Hindlimb muscle (tissue), 1 donor: ENCODE results near the gene AADAT. TPM values are rescaled to one million over a fixed set of nuclear protein-coding genes. Genes with fewer than 3 reads are reported as not detected.
"Not testable (repeated sequence)": the region's sequence is repeated elsewhere in the genome, so short reads cannot be mapped to it uniquely, and the experiment has no call there.

Experiments
- DNase-seq: peaks from one replicate; pipeline ENCODE4 v3.0.0-alpha.2; 2013
- polyA plus RNA-seq: library from polyadenylated mRNA; unstranded; fragments of 120-200 nt; gene quantifications from one replicate; pipeline ENCODE4 v1.2.1, GENCODE V29; 2013; ENCODE audit not compliant: insufficient read length

AADAT gene
- 19.2 TPM for polyA plus RNA-seq

DNA sequence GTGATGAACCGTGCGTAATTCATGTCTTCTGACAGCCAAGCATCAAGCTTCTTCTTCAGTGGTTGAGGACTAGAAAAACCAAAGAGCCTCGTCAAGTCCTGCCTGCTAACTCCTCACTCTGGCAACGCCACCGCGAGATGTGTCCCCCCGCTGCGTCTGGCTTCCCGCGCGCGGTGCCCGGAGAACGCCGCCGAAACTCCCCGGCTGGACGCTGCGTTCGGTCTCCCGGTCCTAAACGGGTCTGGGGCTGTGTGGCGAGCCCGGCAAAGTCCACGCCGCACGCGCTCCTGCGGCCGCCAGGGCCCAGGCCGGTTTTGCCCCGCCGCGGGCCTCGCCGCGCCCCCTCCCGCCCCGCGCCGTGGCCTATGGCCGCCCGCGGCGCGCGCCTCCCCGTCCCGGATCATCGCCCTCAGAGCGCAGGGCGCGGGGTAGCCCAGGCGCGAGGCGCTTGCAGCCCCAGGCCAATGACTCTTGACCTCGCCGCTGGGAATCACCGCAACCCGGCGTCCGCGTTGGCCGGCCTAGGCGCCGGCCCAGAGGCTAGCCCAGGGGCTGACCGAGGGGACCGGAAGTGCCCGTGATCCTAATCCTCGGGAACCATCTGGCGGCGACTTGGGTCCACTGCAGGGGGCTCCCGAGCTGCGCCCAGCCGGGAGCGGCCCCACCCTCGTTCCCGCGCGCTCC lies at the start of gene AADAT:
Gene AADAT (minus strand): TSS at position 289 of the 684 bp plus-strand sequence. CDS start 266 bp downstream, at position 23.
- DNase-seq, result peak; percentile 84

DNA sequence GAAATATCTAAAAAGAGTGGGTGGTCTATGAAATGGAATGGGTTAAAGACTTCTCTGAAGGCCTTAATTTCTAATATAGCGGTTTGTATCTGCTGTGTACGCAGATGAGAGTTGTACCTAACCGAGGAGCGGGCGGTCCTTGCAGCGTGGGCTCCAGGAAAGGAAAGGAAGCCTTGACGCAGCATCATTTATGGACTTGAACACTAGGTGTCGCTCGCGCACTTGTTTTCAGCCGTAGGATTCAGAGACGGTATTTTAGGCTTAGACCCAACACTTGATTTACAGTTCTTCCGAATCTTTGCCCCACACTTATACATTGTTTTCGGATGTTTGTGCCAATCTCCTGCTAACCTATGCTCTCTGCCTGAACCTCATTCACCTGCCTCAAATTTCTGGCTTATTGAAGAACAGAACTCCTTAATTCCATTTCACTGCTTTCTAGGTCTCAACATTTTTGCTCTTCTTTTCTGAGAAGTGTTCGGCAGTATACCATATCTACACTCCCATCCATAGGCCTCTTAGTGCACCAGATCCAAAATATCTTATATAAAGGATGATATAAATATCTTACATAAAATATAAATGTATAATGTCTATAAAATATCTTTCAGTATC lies 48.9 kb upstream of the AADAT start:
- DNase-seq, result peak; percentile 77

DNA sequence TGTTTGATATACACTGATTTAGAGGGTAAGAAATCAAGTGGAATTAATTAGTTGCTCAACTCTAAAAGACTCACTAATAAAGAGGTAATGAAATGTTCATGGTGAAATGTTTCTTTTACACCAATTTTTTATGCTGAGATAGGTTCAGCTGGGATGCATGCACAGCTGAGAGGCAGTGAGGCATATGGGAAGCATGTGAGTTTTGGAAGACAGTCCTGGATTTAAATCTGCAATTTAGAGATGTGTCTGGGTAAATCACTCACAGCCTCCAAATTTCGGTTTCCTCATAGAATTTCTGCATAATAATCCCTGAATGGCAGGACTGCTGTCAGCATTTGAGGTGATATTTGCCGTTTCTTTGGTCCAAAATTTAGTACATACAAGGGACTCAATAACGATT lies 48.2 kb upstream of the AADAT start:
- DNase-seq, result no peak

DNA sequence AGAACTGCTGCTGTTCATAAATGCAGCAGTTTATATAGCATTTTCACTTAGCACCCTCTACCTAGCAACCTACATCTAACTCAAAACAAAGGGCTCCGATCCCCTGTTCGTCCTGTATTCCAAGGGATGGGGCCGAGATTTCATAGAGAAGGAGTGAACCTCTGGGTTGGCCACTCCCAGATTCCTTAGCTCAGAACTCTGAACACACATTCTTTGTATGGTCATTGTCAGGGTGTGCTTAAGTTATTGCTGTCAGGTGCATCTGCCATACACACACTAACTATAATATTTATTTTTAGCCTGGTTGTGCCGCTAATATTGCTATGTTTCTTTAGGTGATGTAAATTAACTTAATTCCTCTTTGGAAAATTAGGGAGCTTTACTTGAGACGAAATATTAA lies 47.7 kb upstream of the AADAT start:
- DNase-seq, result no peak

DNA sequence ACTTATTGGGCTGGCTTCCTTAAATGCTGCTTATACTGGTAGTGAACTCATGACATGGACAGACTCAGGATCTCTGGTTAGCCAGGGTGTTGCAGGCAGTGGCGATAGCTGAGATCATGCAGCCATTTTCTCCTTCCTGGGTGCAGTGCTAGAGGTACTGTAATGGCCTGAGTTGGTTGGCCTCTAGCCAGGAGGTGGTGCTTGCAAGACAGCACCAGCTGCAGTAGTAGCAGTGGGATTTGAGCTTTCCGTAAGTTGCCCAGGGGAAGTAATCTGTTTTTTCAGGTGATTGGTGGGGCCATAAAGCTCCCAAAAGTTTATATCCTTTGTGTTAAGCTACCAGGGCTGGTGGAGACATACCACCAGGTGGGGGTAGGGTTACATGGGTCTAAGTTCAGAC lies 45.1 kb upstream of the AADAT start:
- DNase-seq, result no peak

DNA sequence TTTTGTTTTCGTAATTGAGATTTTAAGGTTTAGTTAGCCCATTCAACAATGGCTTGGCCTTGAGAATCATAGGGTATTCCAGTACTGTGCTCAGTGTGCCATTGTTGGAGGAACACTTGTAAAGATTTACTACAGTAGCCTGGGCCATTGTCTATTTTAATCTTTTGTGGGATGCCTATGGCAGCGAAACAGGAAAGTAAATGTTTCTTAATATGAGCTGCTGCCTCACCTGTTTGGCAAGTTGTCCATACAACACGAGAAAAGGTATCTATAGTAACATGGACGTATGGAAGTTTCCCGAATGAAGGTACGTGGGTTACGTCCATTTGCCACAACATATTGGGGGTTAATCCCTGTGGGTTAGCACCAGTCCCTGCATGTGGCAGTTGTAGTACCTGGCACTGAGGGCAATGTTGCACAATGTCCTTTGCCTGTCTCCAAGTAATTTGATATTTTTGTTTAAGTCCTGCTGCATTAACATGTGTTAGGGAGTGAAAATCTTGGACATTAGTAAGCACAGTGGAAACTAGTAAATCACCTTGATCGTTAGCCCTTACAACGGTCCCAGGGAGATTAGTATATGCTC lies 38.6 kb upstream of the AADAT start:
- DNase-seq, result no peak

DNA sequence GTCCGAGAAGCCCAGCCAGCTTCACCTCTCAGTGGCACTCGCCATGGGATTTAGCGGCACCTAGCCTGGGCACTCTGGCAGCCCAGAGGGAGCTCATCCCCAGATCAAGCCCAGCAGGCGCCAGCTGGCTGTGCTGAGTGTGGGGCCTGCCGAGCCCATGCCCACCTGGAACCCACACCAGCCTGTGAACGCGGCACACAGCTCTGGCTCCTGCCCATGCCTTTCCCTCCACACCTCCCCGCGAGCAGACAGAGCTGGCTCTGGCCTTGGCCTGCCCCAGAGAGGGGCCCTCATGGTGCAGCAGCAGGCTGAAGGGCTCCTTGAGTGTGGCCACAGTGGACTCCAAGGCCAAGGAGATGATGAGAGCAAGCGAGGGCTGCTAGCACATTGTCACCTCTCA lies 38.0 kb upstream of the AADAT start:
- no peak for DNase-seq

DNA sequence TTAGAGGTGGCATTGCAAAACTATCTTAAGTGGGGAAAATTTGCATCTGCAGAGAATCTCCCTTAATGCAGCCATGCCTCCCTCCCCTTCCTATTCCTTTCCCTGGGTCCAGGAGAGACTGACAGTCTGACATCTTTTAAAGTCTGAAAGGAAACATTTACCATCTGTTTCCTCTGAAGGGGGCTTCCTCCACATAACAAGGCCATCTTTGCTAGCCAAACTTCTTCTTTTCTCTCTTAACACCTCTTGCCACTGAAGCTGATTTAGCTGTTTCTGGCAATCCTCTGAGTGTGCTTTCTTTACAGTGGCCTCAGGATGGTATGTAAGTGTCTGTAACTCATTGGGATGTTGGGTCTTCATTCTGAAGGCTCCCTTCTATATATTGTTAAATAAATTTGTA lies 34.6 kb upstream of the AADAT start:
- no peak for DNase-seq

DNA sequence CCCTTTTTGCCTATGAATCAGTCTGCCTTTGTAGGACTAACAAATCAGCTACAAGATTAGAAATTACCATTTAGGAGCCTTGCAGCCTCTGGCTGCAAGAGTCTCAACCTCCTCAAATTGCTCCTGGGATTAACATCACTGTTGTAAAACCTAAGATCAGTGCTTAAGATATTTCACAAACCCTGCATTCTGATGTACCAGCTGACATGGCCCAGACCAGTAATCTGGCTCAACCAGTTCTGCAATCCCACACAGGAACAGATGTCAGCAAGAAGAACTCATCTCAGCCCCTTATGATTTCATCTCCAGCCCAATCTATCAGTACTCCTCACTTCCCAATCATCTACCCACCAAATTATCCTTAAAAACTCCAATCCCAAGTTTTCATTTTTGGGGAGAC lies 32.5 kb upstream of the AADAT start:
- no peak for DNase-seq

DNA sequence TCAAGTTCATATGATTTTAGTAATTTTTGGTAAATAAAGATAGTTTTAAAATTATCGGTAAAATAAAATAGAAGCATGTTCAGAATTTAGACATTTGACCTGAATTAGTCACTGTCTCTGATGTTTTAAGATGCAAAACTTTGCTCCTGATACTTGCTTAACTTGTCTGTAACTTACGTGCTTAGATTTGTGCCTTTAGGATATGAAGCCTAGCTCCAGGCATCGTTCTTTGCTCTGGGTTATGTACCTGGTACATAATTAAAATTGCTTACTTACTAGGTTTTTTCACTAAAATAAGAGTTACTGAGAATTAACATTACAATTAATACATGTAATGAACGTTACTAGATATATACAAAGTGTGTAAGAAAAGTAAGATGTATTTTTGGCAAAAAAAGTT lies 24.9 kb upstream of the AADAT start:
- no peak for DNase-seq

DNA sequence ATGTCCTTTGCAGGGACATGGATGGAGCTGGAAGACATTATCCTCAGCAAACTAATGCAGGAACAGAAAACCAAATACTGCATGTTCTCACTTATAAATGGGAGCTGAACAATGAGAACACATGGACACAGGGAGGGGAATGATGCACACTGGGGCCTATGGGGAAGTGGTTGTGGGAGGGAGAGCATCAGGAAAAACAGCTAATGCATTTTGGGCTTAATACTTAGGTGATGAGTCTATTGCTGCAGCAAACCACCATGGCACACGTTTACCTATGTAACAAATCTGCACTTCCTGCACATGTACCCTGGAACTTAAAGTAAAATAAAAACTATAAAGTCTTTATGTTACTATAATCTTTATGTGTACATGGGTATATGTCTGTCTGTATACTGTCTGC lies 24.4 kb upstream of the AADAT start:
- DNase-seq, result not testable (repeated sequence)

DNA sequence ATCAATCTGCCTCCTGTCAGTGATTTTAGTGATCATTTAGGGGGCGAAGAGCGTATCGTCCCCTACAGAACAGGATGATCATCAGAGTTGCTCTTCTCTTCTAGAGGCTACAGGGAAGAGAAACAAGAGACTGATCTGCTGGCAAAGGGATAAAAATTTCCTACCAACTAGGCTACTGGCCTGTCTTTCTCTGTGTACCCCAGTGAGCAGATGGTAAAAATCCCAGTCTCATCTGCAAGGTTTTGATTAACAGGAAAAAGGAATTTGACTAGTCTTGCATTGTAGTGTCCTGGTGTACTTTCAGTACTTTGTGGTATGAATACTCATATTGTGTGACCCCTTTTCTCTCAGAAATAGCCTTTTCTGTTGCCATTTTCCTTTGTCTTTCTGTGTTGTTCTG lies 21.8 kb upstream of the AADAT start:
- DNase-seq, result no peak

DNA sequence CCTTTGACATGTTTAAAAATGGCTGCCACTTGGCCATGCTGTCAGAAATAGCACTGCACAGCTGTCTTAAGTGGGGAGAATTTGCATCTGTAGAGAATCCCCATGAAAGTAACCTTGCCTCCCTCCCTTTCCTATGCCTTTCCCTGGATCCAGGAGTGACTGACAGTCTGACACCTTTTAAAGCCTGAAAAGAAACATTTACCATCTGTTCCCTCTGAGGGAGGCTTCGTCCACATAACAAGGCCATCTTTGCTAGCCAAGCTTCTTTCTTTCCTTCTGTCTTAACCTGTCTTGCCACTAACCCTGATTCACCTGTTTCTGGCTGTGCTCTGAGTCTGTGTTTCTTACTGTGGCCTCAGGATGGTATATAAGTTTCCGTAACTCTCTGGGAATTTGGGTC lies 21.3 kb upstream of the AADAT start:
- no peak for DNase-seq

DNA sequence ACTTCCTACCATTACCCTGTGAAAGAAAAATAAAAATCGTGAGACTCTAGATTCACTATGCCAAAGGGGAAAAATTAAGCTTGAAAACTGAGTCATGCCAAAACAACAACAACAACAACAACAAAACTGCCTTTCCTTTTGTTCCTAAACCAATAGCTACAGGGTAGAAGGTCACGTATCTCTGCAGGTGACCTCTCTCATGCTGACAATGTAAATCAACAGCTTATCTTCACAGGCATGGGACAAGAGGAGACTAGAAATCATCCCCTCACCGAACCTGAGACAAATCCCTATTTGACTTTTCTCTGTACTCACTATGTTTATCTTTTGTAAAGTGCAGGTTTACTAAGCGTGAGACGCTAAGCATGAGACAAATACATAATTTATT lies 20.5 kb upstream of the AADAT start:
- DNase-seq, result no peak

DNA sequence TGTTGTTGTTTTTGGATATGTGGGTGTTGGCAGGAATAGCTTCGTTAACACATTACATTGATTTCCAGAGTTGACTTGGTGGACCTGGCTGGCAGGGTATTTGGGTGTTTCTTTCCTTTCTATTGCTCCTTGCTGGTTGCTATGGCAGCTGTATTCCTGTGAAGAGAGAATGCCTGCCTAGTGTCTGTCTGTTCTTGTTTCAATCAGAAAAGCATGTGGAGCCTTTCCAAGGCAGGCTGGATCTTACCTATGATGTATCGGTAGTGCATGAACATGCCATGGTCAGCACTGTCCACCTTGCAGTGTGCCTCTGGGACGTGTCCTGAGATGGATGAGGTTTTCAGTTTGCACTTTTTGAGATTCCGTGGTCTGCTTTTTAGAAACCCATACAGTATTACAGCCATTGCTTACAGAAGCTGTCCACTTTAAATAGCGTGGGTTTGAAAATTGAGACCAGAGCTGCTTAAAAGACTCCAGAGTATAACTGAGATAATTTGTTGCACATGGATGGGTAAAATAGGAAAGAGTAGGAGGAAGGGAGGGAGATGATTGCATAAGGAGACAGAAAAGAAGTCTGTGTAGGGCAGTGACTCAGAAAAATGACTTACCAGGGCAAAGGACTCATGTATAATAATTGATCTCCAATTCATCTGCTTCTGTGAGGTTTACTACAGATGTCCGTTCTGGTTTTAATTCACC lies 20.0 kb upstream of the AADAT start:
- peak; percentile 24 for DNase-seq

DNA sequence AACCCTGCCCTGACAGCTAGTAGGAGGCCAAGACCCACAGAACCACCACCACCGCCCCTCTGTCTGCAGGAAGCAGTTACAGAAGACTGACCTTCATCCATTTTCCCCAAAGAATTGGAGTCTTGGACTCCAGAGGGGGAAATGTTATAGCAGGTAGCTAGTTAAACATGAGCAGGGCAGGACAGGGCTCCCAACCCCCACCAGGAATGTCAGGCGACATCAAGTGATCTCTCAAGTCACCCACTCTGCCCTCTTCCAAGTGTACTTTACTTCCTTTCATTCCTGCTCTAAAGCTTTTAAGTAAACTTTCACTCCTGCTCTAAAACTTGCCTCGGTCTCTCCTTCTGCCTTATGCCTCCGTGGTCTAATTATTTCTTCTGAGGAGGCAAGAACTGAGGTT lies 17.1 kb upstream of the AADAT start:
- no peak for DNase-seq

DNA sequence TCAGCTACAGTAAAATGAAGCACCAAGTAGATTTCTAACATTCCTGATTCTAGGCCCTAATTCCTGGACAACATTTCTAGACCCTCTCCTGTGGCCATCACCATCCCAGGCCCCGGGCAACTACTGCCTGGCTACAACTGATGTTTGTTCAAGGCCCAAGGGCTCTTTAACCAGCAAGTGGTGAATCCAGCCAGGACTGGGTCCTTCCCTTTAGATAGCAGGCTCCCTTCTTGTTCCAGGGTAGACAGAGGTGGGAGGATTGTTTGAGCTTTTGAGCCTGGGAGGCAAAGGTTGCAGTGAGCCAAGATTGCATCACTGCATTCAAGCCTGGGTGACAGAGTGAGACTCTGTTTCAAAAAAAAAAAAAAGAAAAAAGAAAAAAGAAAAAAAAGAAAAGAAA lies 12.7 kb upstream of the AADAT start:
- DNase-seq, result no peak

DNA sequence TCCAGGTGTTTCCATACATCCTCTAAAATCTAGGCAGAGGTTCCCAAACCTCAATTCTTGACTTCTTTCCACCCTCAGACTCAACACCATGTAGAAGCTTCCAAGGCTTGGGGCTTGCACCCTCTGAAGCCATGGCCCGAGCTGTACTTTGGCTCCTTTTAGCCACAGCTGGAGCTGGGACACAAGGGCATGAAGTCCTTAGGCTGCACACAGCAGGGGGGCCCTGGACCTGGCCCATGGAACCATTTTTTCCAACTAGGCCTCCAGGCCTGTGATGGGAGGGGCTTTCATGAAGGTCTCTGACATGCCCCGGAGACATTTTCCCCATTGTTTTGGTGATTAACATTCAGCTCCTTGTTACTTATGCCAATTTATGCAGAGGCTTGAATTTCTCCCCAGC lies 8.4 kb upstream of the AADAT start:
- DNase-seq, result not testable (repeated sequence)

DNA sequence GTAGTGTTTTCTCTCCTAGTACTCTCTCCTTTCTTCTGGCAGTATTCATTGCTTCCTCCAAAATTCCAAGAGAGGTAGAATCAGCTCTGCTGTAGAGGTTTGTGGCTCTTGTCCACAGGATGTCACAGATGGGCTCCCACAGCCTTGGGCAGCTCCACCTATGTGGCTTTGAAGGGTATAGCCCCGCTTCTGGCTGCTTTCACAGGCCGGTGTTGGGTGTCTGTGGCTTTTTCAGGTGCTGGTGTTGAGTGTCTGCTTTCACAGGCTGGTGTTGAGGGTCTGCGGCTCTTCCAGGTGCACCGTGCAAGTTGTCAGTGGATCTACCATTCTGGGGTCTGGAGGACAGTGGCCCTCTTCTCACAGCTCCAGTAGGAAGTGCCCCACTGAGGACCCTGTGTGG lies 7.9 kb upstream of the AADAT start:
- DNase-seq, result no peak

DNA sequence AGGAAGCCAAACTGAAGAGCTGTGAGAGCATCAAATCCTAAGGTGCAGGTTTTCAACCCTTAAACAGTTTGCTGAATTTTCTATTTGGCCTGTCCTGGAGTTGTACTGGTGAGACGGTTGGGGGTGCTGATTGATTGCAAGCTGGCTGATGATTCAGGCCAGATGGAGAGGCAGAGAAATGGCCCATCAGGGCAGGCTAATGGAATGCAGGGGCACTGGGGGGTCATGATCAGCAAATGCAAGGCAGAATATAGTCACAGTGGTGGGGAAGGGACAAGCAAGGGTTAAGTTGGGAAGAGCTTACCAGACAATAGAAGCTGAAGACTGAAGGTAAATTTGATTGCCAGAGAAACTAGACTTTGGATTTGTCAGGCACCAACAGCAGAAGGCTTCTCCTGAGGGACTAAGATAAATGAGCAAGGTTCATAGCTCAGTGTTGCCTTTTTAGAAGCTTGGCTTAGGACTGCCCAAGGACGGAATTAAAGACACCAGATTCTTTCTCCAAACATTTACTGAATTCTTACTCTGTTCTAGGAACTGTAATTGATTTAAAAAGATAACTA lies 4.3 kb upstream of the AADAT start:
- DNase-seq, result no peak

DNA sequence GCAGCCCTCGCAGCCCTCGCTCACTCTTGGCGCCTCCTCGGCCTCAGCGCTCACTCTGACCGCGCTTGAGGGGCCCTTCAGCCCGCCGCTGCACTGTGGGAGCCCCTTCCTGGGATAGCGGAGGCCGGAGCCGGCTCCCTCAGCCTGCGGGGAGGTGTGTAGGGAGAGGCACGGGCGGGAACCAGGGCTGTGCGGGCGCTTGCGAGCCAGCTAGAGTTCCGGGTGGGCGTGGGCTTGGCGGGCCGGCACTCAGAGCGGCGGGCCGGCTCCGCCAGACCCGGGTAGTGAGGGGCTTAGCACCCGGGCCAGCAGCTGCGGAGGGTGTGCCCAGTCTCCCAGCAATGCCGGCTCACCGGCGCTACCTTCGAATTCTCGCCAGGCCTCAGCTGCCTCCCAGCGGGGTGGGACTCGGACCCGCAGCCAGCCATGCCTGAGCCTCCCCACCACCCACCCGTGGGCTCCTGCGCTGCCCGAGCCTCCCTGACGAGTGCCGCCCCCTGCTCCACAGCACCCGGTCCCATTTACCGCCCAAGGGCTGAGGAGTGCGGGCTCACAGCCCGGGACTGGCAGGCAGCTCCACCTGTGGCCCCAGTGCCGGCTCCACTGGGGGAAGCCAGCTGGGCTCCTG lies 1.4 kb upstream of the AADAT start:
- no peak for DNase-seq

DNA sequence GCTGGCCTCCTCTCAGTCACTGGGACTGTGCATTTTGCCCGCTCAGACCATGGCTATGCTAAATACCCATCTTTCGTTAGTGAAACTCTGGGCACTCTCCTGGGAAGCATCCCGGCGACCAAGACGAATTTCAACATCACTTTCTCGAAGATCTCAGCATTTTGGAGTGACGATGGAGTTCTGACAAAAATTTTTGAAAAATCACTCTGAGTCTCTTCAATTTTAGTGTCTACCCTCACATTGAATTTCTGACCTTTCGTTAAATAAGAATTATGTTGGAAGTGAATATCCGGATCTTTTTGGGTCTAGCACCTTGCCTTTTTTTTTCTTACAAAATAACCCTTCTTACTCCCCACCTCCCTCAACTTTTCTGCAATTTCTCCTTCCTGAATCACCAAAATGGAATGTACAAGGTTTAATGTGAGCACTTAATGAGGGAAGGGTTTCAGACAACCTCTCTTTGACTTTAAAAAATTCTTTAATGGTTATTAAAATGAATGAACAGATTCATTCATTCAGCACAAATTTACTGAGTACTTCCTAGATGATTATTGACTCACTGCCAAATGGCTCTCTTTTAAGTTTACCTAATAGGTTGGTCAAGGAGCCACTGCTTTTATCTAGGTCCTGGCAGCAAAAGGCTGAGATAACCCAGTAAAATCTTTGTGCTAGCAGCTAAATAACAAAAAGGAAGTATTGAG lies 746 bp upstream of the AADAT start:
- DNase-seq, result no peak
